ENCODE data around the gene SYTL3.

- TF ChIP-seq POLR2A (IDR thresholded peaks at IDR 0.05) = no peak
- TF ChIP-seq, protein P1, sequence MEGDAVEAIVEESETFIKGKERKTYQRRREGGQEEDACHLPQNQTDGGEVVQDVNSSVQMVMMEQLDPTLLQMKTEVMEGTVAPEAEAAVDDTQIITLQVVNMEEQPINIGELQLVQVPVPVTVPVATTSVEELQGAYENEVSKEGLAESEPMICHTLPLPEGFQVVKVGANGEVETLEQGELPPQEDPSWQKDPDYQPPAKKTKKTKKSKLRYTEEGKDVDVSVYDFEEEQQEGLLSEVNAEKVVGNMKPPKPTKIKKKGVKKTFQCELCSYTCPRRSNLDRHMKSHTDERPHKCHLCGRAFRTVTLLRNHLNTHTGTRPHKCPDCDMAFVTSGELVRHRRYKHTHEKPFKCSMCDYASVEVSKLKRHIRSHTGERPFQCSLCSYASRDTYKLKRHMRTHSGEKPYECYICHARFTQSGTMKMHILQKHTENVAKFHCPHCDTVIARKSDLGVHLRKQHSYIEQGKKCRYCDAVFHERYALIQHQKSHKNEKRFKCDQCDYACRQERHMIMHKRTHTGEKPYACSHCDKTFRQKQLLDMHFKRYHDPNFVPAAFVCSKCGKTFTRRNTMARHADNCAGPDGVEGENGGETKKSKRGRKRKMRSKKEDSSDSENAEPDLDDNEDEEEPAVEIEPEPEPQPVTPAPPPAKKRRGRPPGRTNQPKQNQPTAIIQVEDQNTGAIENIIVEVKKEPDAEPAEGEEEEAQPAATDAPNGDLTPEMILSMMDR (IDR thresholded peaks at IDR 0.05) = no peak
Measured at GRCh38 chr6:158729906-158730540, 80.2 kb downstream of the SYTL3 start.

All from Peyer's patch (tissue), 4 donors.